Ishikawa (cell line): ENCODE measurements around the gene NOP53.

Experiments
- EP300 ChIP-seq: IDR thresholded peaks from 2 replicates; pipeline ENCODE4 v1.6.1; 2012; ENCODE audit warnings: borderline replicate concordance
- FOXM1 ChIP-seq: IDR thresholded peaks from 2 replicates; pipeline ENCODE4 v1.6.1; 2012; ENCODE audit warnings: low read depth, borderline replicate concordance
- TAF1 ChIP-seq: IDR thresholded peaks from 2 replicates; pipeline ENCODE4 v1.6.1; 2012; ENCODE audit warnings: low read depth, mild to moderate bottlenecking

- no peak for TF ChIP-seq TAF1
- TF ChIP-seq EP300, result no peak
- TF ChIP-seq FOXM1, result no peak
Observed at GRCh38 chr19:47741544-47742140, 3.7 kb upstream of the NOP53 start.
